ENCODE measurements around the gene TTC13.

DNA sequence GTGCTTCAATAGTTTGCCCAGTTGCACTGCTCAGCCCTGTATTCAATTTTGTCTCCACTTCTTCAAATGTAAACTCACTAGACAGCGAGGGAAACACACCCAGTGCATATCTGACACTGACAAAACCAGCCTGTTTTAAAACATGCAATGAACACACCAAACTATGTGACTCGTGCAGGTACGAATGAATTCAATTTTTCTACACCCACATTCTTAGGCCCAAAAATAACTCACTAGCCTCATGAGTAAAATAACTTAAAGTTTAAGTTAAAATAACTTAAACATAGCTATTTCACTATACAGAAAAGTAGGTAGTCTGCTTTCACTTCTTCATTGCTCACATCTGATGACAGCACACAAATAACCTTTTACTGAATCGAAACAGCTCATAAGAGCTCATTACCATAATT lies 21.1 kb downstream of the TTC13 start:
- no peak for TF ChIP-seq POLR2A (IDR thresholded peaks at IDR 0.05)
- TF ChIP-seq, protein P1, sequence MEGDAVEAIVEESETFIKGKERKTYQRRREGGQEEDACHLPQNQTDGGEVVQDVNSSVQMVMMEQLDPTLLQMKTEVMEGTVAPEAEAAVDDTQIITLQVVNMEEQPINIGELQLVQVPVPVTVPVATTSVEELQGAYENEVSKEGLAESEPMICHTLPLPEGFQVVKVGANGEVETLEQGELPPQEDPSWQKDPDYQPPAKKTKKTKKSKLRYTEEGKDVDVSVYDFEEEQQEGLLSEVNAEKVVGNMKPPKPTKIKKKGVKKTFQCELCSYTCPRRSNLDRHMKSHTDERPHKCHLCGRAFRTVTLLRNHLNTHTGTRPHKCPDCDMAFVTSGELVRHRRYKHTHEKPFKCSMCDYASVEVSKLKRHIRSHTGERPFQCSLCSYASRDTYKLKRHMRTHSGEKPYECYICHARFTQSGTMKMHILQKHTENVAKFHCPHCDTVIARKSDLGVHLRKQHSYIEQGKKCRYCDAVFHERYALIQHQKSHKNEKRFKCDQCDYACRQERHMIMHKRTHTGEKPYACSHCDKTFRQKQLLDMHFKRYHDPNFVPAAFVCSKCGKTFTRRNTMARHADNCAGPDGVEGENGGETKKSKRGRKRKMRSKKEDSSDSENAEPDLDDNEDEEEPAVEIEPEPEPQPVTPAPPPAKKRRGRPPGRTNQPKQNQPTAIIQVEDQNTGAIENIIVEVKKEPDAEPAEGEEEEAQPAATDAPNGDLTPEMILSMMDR (IDR thresholded peaks at IDR 0.05) = no peak

Measured in adrenal gland (tissue), 5 donors.